Measurements from ENCODE around the gene AP5B1.

DNA sequence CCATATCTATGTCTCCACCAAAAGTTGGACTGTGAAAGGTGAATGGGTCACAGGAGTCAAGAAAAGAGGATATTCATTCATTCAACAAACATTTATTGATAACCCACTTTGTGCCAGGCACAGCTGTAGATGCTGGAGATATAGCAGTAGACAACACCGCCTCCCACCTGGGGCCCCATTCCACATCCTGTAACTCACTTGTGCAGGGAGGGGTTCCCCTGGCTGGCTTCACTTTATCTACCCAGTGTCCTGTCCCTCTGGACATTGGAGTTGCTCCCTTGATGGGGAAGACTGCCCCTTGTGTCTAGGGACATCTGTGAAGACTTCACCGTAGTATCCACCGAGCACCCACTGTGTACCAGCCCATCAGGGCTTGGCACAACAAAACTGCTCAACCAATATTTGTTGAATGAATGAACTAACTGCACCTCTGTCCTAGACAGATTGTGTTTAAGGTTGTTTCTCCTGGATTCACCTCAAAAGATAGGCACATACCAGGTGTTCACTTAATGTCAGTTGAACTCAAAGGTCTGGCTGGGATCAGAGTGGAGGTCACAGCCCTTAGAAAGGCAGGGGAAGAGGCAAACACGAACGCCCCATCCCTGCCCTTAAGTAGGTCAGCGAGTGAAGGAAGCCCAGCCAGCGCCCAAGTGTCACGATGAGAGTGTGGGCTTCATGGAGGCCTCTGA, 4.7 kb upstream of the AP5B1 start:
- TF ChIP-seq, protein P1, sequence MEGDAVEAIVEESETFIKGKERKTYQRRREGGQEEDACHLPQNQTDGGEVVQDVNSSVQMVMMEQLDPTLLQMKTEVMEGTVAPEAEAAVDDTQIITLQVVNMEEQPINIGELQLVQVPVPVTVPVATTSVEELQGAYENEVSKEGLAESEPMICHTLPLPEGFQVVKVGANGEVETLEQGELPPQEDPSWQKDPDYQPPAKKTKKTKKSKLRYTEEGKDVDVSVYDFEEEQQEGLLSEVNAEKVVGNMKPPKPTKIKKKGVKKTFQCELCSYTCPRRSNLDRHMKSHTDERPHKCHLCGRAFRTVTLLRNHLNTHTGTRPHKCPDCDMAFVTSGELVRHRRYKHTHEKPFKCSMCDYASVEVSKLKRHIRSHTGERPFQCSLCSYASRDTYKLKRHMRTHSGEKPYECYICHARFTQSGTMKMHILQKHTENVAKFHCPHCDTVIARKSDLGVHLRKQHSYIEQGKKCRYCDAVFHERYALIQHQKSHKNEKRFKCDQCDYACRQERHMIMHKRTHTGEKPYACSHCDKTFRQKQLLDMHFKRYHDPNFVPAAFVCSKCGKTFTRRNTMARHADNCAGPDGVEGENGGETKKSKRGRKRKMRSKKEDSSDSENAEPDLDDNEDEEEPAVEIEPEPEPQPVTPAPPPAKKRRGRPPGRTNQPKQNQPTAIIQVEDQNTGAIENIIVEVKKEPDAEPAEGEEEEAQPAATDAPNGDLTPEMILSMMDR (IDR thresholded peaks at IDR 0.05), result no peak
- no peak for TF ChIP-seq POLR2AphosphoS5 (IDR thresholded peaks at IDR 0.05)

Data from transverse colon (tissue), 4 donors.